ENCODE data around the gene CAMK2A. TPM values are rescaled to one million over a fixed set of nuclear protein-coding genes. Genes with fewer than 3 reads are reported as not detected.

The CAMK2A gene
- total and polyA plus RNA-seq, 2 donors (not counting 3 experiments of a cell fraction or from before 2014, with no cell fraction given), result not detected

DNA sequence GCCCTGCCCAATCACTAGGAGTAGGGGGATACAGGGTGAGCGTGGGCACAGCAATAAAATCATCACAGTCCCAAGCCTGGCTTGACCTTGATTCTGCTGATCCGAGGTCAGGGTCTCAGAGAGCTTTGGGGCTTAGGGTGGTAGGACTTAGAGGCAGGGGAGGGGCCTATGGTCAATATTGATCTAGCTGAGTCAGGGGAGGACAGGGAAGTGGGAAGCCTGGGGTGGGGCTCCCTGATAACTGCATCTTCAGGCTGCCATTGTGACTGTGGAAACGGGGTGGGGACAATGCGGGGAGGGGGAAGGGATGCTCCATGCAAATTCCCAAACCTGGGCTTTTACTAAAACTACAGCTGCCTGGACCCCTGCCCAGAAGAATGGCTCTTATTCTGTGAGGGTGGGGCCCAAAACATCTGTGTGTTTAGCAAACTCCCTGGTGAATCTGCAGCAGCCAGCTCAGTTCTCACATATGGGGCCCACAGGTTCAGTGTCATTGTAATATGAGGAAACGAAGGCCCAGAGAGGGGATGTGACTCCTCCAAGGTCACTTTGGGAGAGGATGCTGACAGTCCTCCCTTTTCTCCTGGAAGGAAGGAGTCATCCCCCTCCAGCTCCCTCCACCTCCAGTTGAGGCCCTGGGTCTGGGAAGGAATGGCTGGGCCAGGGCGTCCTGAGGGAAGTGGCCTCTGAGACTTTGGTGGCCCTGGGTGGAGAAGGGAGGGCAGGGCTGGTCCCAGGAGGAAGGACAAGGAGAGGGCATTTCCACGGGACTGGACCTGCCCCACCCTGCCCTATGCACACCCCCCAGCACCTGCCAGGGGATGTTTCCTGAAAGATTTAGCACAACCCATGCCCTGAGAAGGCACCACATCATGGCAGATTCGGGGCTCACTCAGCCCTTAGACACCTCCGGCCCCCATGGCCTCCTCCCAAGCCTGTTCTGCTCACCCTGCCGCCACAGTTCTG lies 73.3 kb downstream of the CAMK2A start:
- Histone ChIP-seq H3K27ac (ENCODE audit: insufficient read depth, low read depth, low read length) (no peak overlapping the region), H3K9me3 (replicated peaks; ENCODE audit: control insufficient read depth, insufficient read depth, low read length) (no peaks in the 10 kb centered on the region), H3K36me3 (ENCODE audit: control insufficient read depth in 2 of 2, extremely low read depth in 1 of 2, insufficient read depth in 2 of 2, low read length in 2 of 2) (no peaks in the 10 kb centered on the region), H4K20me1 (replicated peaks; ENCODE audit: control insufficient read depth, extremely low read depth, insufficient read depth, low read length) (no peaks in the 10 kb centered on the region), H3K4me1 (ENCODE audit: control insufficient read depth, extremely low read depth, insufficient read depth, low read length) (no peaks in the 10 kb centered on the region), H3K9ac (replicated peaks; ENCODE audit: extremely low read depth, insufficient read depth, low read length) (no peak overlapping the region), H3K9me1 (replicated peaks; ENCODE audit: control insufficient read depth, extremely low read depth, insufficient read depth, low read length) (no peaks in the 10 kb centered on the region), H2AFZ (ENCODE audit: low read depth, low read length) (no peak overlapping the region), H3K4me2 (ENCODE audit: insufficient read depth, low read length) (no peak overlapping the region), H3K79me2 (ENCODE audit: control insufficient read depth, insufficient read depth, low read length) (no peaks in the 10 kb centered on the region), H3K27me3 (ENCODE audit: control insufficient read depth in 2 of 2, insufficient read depth in 2 of 2, low read length in 2 of 2) (peaks cover 0 to 8% of the 10 kb centered on the region in 2 experiments), H3K4me3 (replicated peaks in 1 of 3; ENCODE audit: insufficient read depth in 1 of 3, low read depth in 1 of 3, low read length in 3 of 3) (no peak overlapping the region)
- no TSS peak for BruUV-seq (replicated peaks)
- no peak for TF ChIP-seq MAX (IDR thresholded peaks at IDR 0.05; ENCODE audit: insufficient read depth, insufficient read length)
- no peak for TF ChIP-seq POLR2A (IDR thresholded peaks at IDR 0.05; ENCODE audit: low read depth, low read length)
- no peak for TF ChIP-seq EZH2 (IDR thresholded peaks at IDR 0.05; ENCODE audit: borderline replicate concordance, low read depth, low read length, severe bottlenecking)
- TF ChIP-seq, protein P1, sequence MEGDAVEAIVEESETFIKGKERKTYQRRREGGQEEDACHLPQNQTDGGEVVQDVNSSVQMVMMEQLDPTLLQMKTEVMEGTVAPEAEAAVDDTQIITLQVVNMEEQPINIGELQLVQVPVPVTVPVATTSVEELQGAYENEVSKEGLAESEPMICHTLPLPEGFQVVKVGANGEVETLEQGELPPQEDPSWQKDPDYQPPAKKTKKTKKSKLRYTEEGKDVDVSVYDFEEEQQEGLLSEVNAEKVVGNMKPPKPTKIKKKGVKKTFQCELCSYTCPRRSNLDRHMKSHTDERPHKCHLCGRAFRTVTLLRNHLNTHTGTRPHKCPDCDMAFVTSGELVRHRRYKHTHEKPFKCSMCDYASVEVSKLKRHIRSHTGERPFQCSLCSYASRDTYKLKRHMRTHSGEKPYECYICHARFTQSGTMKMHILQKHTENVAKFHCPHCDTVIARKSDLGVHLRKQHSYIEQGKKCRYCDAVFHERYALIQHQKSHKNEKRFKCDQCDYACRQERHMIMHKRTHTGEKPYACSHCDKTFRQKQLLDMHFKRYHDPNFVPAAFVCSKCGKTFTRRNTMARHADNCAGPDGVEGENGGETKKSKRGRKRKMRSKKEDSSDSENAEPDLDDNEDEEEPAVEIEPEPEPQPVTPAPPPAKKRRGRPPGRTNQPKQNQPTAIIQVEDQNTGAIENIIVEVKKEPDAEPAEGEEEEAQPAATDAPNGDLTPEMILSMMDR (IDR thresholded peaks at IDR 0.05; ENCODE audit: extremely low read depth in 1 of 2, insufficient read depth in 1 of 2, low read depth in 1 of 2, low read length in 2 of 2), result no peak
- TF ChIP-seq POLR2AphosphoS5 (IDR thresholded peaks at IDR 0.05; ENCODE audit: insufficient read depth, low read depth, low read length), result no peak
- no peak for TF ChIP-seq GATA2 (IDR thresholded peaks at IDR 0.05; ENCODE audit: insufficient read depth, insufficient read length, low read depth, low read length)
- no peak for TF ChIP-seq JUN (IDR thresholded peaks at IDR 0.05; ENCODE audit: borderline replicate concordance, insufficient read depth, insufficient read length, low read depth)
- no peak for TF ChIP-seq MYC (IDR thresholded peaks at IDR 0.05; ENCODE audit: low read depth, low read length)
- TF ChIP-seq FOS (IDR thresholded peaks at IDR 0.05; ENCODE audit: borderline replicate concordance, insufficient read depth, low read length), result no peak
- ChIA-PET POLR2A (no interaction called here), CTCF (interaction anchor here (0.8 to 6.5 kb wide), 8 partner anchors 10 to 383 kb away, joined by 3 to 65 read pairs (median 6); no protein-coding TSS in a partner anchor)
- DNase-seq (ENCODE audit: low read depth, low spot score), result no peak
- dilution Hi-C loops (cut with MboI; ENCODE audit: extremely low pct_ligation_motif_present, low sequenced_read_pairs), result no loop called here
- FAIRE-seq, result no peak
- intact Hi-C loops (cut with micrococcal nuclease), result loop anchor here (5.0 kb wide), 1 partner anchor 579 kb away; no protein-coding TSS in a partner anchor

Data from endothelial cell of umbilical vein (primary cell).